Neural cell (in vitro differentiated cells): ENCODE results near the gene BEND7.

ENCODE experiments used
- EP300 ChIP-seq: fragments of 450-650 bp; conservative IDR thresholded peaks from 2 replicates; pipeline ENCODE4 v1.6.1; 2014; ENCODE audit warnings: antibody characterized with exemption, mild to moderate bottlenecking, moderate library complexity; ENCODE audit not compliant: poor library complexity, severe bottlenecking
- EZH2 ChIP-seq: fragments of 200-600, 300-800 bp; shearing (Covaris generic), sonication (generic); IDR thresholded peaks from 2 replicates; pipeline ENCODE4 v1.6.1; 2014; ENCODE audit warnings: antibody characterized with exemption, low read length, borderline replicate concordance, mild to moderate bottlenecking; ENCODE audit not compliant: insufficient read depth, poor library complexity, severe bottlenecking
- MXI1 ChIP-seq: fragments of 450-650 bp; conservative IDR thresholded peaks from 2 replicates; pipeline ENCODE4 v1.6.1; 2014; ENCODE audit warnings: antibody characterized with exemption, mild to moderate bottlenecking; ENCODE audit not compliant: poor library complexity, severe bottlenecking
- POLR2AphosphoS5 ChIP-seq: IDR thresholded peaks from 2 replicates; pipeline ENCODE4 v1.6.1; 2012
- RAD21 ChIP-seq: fragments of 450-650 bp; conservative IDR thresholded peaks from 2 replicates; pipeline ENCODE4 v1.6.1; 2014; ENCODE audit warnings: antibody characterized with exemption, mild to moderate bottlenecking, moderate library complexity
- REST ChIP-seq: IDR thresholded peaks from 2 replicates; pipeline ENCODE4 v1.6.1; 2012; ENCODE audit warnings: borderline replicate concordance
- TAF1 ChIP-seq: IDR thresholded peaks from 2 replicates; pipeline ENCODE4 v1.6.1; 2012; ENCODE audit warnings: low read depth
- TF ChIP-seq, protein P1 (sequence below): fragments of 450-650 bp; IDR thresholded peaks from 2 replicates; pipeline ENCODE4 v1.5.1; 2014; ENCODE audit warnings: antibody characterized with exemption, mild to moderate bottlenecking, moderate library complexity; ENCODE audit not compliant: poor library complexity, severe bottlenecking

- TF ChIP-seq, protein P1, sequence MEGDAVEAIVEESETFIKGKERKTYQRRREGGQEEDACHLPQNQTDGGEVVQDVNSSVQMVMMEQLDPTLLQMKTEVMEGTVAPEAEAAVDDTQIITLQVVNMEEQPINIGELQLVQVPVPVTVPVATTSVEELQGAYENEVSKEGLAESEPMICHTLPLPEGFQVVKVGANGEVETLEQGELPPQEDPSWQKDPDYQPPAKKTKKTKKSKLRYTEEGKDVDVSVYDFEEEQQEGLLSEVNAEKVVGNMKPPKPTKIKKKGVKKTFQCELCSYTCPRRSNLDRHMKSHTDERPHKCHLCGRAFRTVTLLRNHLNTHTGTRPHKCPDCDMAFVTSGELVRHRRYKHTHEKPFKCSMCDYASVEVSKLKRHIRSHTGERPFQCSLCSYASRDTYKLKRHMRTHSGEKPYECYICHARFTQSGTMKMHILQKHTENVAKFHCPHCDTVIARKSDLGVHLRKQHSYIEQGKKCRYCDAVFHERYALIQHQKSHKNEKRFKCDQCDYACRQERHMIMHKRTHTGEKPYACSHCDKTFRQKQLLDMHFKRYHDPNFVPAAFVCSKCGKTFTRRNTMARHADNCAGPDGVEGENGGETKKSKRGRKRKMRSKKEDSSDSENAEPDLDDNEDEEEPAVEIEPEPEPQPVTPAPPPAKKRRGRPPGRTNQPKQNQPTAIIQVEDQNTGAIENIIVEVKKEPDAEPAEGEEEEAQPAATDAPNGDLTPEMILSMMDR = no peak
- TF ChIP-seq REST (no peak), EP300 (no peak), EZH2 (no peak), MXI1 (no peak), RAD21 (no peak), POLR2AphosphoS5 (no peak), TAF1 (no peak)
Measured at GRCh38 chr10:13516176-13516575, 12.6 kb downstream of the BEND7 start.
